ENCODE data around the gene CTCFL.

Gene CTCFL

GRCh38 chr20:57524511-57525176, at the start of gene CTCFL:
Gene CTCFL, minus strand, starts transcription at chr20:57525140. Its CDS starts 935 bp downstream, at chr20:57524205.
- DNase-seq: no peak

GRCh38 chr20:57573894-57574293, 49.0 kb upstream of the CTCFL start:
- no peak for DNase-seq

DNA sequence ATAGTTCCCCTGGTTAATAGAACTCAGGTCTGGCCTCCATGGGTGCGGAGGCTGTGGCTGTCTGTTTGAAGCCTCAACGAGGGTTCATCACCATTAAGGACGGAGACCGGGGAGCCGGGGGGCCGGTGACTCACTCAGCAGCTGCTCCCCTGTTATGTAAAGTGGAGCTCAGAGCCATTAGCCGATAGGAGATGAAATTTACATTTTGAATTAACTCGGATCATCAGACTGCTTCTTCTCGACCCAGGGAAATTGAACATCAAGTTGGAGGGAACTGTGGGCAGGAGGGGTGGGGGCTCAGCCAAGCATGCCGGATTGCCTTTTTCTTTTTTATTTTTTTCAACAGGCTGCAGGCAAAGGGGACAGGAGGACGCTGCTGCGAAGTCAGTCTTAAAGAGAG, 48.3 kb upstream of the CTCFL start:
- DNase-seq: no peak

DNA sequence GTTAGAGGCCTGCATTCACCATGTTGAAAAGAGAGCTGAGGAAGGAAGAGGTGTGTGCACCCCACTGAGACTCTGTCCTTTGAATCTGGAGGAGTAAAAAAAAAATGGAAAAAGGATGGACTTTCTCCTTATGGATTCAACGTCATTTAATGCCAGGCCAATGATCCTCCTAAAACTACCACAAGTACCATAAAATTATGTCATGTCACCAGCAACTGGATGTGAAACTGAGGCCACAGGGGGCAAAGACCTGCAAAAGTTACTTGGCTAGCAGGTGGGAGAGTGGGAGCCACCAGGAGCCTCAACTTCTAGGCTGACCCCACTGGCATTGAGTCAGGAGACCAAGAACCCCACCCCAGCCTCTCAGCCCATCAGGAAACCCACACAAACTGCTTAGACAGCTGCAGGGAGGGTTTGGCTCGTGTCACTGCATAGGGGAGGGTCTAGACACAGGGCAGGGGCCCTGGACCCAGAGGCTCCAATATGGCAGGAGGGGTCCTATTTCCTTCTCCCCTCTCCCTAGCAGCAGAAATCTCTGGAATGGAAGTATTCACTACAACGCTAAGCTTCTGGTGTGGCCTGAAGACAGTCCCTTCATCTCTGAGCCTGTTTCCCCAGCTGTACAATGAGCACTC, 47.0 kb upstream of the CTCFL start:
- no peak for DNase-seq

- DNase-seq: no peak
Measured at GRCh38 chr20:57570920-57571319, 46.0 kb upstream of the CTCFL start.

GRCh38 chr20:57570145-57570850, 45.4 kb upstream of the CTCFL start:
- no peak for DNase-seq

DNA sequence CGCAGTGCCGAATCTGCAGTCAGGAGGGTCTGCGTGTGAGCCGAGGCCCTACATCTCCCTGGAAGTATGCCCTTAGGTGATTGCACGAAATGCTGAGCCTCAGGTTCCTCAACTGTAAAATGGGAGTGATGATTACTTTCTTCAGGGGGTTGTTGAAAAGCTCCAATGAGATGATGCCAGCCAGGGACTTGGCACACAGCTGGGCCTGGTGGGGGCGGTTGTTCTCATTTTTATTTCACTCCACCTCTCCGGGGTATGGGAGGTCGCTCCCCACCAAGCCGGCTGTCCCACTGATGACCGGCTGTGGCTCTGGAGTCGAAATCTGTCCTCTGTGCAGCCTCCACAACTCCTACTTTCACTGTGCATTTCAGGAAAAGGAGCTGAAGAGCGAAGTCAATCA, 44.0 kb upstream of the CTCFL start:
- DNase-seq: no peak

DNA sequence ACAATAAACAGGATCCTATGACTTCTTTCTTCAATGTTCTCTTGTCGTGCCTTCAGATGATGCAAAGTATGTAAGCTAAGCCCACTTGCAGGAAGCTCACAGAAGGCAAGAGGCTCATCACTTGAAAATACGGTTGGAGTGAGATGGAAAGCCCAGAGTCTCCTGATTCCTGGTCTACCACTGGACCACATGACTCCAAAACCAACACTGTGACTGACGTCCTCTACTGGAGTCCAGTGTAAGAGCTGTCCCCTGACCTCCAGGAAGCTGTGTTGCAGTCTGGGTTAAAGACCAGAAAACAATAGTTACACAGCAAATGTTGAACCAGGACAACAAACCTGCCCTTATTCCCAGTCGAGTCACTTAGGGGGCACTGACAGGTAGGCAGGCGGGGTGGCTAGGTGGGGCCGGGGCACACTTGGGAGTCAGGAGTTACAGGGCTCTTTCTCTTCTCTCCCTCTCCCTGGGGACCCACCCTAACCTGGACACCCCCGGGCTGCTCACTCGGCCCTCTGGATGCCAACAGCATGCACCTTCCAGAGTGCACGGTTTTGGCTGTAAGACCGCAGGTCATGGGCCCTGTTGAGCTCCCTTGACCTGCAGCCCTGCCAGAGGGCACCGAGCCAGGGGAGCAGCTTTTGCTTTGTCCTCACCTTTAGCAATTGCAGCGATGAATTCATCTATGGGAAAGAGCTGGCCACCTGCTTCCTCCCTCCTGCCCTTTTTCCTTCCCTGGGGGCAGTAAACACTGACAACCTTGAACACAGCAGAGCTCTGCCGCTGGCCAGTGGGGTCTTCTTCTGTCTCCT, 43.4 kb upstream of the CTCFL start:
- DNase-seq: no peak

DNA sequence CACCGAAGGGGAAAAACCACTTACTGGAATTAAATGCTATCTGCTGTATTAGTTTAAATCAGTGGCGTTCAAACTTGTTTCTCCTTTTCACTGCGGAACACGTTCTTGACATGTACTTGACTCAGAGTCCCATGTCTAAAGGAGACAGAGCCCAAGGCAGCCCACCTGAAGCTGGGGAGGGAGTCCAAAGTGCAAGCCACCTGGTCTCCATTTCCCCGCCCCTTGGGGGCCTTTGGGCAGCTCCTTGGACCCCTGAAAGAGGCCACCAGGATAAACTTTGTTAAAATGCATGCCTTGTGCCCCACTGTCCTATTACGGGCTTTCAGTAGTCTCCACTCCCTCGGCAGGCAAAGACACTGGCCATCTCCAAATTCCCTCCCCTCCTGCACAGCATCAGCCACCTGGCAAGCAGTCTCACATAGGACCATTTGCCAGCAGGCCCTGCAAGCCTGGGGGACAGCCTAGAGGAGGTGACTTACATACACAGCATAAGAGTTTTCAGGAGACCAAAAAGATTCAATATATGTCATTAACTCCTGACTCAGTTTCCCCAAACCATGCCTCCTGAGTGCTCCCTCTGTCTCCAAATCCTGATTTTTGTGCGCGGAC, 42.6 kb upstream of the CTCFL start:
- no peak for DNase-seq

DNA sequence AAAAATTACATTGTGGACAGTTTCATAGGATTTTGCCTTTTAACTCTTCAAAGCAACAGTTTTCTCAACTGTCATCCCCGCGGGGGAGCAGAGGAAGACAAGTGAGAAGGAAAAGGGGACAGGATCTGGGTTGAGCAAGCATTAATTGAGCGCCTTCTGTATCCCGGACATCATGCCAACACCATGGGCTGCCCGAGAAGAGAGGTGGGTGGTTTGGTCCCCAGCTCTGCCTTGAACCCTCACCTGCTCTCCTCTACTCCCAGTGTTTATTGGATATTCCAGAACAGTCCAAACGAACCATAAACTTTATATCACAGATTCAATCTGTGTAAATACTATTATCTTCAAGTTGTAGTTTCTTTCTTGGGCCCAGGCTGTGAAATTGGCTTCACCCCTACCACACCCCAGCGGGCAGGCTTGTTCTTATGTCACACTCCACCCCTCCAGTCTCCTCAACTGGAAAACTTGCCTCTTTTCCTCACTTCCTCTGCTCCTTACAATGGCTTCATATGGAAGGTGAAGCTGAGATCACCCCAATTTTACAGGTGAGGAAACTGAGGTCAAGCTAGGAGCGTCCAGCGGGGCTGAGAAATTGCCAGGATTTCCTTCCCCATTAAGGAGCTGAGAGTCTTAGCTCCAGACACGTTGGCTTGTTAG, 42.0 kb upstream of the CTCFL start:
- no peak for DNase-seq

- no peak for DNase-seq
Measured at GRCh38 chr20:57566399-57566798, 41.5 kb upstream of the CTCFL start.

- DNase-seq: no peak
Measured at GRCh38 chr20:57564951-57565642, 40.2 kb upstream of the CTCFL start.

DNA sequence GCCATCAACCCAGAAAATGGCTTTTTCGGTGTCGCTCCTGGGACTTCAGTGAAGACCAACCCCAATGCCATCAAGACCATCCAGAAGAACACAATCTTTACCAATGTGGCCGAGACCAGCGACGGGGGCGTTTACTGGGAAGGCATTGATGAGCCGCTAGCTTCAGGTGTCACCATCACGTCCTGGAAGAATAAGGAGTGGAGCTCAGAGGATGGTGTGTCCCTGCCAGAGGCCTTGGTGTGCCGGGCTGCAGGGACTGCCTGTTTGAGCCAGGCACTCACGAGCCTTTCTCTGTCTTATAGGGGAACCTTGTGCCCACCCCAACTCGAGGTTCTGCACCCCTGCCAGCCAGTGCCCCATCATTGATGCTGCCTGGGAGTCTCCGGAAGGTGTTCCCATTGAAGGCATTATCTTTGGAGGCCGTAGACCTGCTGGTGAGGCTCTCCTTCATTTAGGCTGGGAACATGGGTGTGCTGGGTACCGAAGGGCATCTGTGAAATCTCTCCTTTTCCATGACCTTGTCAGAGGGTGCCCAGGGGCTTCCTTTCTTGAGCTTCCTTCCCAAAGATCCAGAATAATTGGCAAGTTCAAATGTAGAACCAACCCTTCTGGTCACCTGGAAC, 39.4 kb upstream of the CTCFL start:
- DNase-seq: no peak

DNA sequence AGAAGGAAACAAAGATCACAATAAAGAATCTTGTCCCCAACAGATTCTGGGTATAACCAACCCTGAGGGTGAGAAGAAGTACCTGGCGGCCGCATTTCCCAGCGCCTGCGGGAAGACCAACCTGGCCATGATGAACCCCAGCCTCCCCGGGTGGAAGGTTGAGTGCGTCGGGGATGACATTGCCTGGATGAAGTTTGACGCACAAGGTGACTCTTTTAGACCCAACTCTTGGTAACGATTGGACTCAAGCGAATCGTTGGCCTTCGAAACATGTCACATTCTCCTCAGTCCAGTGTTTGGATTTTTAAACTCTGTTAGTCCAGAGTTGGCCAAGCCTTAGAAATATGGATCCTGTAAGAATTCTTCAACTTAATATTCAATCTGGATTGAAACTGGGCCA, 38.6 kb upstream of the CTCFL start:
- DNase-seq: no peak

- no peak for DNase-seq
Measured at GRCh38 chr20:57562541-57563465, 37.9 kb upstream of the CTCFL start.

GRCh38 chr20:57561356-57562279, 36.7 kb upstream of the CTCFL start:
- no peak for DNase-seq

DNA sequence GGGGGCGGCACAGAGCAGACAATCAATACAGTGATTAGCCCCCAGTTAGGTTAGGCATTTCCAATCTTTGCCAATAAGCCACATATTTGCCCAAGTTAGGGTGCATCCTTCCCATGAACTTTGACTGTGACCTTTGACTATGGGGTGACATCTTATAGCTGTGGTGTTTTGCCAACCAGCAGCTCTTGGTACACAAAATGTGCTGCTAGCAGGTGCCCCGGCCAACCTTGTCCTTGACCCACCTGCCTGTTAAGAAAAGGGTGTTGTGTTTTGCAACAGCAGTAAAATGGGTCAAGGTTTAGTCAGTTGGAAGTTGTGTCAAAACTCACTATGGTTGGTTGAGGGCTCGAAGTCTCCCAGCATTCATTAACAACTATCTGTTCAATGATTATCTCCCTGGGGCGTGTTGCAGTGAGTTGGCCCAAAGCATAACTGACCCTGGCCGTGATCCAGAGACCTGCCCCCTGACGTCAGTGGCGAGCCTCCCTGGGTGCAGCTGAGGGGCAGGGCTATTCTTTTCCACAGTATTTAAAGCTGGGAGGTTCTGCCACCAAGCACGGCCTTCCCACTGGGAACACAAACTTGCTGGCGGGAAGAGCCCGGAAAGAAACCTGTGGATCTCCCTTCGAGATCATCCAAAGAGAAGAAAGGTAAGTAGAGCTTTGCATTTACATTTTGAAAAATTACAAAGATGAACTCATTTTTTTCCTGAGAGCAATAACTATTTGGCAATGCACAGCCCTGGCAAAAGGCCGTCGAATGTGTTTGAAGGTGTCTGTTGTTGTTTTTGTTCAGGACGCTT, 35.8 kb upstream of the CTCFL start, which contains the start of gene PCK1:
Gene PCK1 (plus strand): TSS at position 557 of the 802 bp plus-strand sequence. CDS start 302 bp downstream, outside the sequence.
- DNase-seq: no peak
